ENCODE data around the gene IPO4.

The IPO4 gene

DNA sequence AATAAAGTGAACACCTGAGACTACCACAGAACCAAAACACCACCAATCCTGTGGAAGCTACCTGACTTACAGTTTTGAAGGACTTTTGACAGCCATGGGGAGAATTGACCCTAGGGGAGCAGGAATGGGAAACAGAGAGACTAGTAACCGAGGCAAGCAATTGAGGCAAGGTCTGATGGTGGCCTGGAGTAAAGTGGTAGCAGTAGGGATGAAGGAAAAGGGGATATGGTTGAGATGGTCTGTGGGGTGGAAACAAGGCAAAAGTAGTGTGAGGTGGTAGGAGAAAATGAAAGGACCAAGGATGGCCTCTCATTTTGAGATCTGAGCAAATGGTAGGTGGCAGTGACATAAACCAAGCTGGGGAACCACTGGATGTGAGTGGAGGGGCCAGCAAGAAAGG lies 31.8 kb downstream of the IPO4 start:
- TF ChIP-seq, protein P1, sequence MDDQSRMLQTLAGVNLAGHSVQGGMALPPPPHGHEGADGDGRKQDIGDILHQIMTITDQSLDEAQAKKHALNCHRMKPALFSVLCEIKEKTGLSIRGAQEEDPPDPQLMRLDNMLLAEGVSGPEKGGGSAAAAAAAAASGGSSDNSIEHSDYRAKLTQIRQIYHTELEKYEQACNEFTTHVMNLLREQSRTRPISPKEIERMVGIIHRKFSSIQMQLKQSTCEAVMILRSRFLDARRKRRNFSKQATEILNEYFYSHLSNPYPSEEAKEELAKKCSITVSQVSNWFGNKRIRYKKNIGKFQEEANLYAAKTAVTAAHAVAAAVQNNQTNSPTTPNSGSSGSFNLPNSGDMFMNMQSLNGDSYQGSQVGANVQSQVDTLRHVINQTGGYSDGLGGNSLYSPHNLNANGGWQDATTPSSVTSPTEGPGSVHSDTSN (CRISPR knock-in tag; IDR thresholded peaks at IDR 0.05) = no peak
- TF ChIP-seq ZNF843 (tag by site-specific recombination; IDR thresholded peaks at IDR 0.05) (no peak), ZBTB21 (tag by site-specific recombination; IDR thresholded peaks at IDR 0.05) (no peak)
- peaks cover 5% of the 10 kb centered on the region for H3K4me1 ChIP-seq (ENCODE audit: control insufficient read depth, insufficient read depth, low read length)
- no peak overlapping the region for H3K27ac ChIP-seq (ENCODE audit: extremely low read depth, low read depth, low read length)
- ChIA-PET CTCF (no interaction called here), POLR2A (interaction anchor here (1.7 to 2.9 kb wide), 2 partner anchors 11 to 43 kb away, joined by 4 to 8 read pairs; partner anchors contain the start of genes DCAF11, NRL and PSME2)
- H3K9me3 ChIP-seq (ENCODE audit: control insufficient read depth, insufficient read depth, low read depth, low read length) = no peaks in the 10 kb centered on the region
- peaks cover 50 to 70% of the 10 kb centered on the region in 2 experiments for H3K36me3 ChIP-seq (ENCODE audit: control insufficient read depth in 2 of 2, insufficient read depth in 1 of 2, low read length in 2 of 2)
- H3K4me3 ChIP-seq (ENCODE audit: low read depth, low read length) = no peak overlapping the region

DNA sequence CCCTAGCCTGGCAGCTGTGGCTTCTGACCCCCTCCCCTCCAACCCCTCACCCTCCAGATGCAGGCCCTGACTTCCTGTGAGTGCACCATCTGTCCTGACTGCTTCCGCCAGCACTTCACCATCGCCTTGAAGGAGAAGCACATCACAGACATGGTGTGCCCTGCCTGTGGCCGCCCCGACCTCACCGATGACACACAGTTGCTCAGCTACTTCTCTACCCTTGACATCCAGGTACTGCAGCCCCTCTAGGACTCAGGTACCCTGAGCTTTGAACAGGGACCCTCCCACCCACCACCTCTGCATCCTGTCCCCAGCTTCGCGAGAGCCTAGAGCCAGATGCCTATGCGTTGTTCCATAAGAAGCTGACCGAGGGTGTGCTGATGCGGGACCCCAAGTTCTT lies 33.5 kb downstream of the IPO4 start:
- CTCF ChIA-PET = interaction anchor here (1.7 kb wide), 1 partner anchor 97 kb away, joined by 9 read pairs; no protein-coding TSS in a partner anchor

DNA sequence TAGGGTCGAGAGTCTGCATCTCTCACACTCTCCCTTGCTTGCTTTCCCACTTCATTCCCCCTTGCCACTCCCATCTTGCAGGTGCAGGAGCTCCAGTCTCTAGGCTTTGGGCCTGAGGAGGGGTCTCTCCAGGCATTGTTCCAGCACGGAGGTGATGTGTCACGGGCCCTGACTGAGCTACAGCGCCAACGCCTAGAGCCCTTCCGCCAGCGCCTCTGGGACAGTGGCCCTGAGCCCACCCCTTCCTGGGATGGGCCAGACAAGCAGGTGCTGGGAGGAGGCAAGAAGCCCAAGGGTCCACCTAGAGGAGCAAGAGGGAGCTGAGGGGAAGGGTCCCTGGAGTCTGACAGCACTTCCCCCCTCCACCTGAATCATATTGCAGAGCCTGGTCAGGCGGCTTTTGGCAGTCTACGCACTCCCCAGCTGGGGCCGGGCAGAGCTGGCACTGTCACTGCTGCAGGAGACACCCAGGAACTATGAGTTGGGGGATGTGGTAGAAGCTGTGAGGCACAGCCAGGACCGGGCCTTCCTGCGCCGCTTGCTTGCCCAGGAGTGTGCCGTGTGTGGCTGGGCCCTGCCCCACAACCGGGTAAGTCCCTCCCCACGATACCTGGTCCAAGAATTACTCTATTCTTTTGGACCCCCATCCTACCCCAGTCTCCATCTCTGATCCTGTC lies 37.1 kb downstream of the IPO4 start:
- no peak overlapping the region for H3K27ac ChIP-seq (ENCODE audit: extremely low read depth, low read depth, low read length)
- no peaks in the 10 kb centered on the region for H3K9me3 ChIP-seq (ENCODE audit: control insufficient read depth, insufficient read depth, low read depth, low read length)
- ChIA-PET POLR2A (interaction anchor here (1.0 to 3.3 kb wide), 4 partner anchors 9 to 36 kb away, joined by 3 to 20 read pairs (median 3); partner anchors contain the start of genes EMC9 and IRF9), CTCF (interaction anchor here (1.3 kb wide), 1 partner anchor 9 kb away, joined by 10 read pairs; the partner anchor contains the start of gene IRF9)
- peaks cover 50 to 73% of the 10 kb centered on the region in 2 experiments for H3K36me3 ChIP-seq (ENCODE audit: control insufficient read depth in 2 of 2, insufficient read depth in 1 of 2, low read length in 2 of 2)
- H3K4me1 ChIP-seq (ENCODE audit: control insufficient read depth, insufficient read depth, low read length) = peaks cover 5% of the 10 kb centered on the region
- TF ChIP-seq ZNF302 (tag by site-specific recombination; IDR thresholded peaks at IDR 0.05; ENCODE audit: low read depth) = no peak
- TF ChIP-seq, protein P2, sequence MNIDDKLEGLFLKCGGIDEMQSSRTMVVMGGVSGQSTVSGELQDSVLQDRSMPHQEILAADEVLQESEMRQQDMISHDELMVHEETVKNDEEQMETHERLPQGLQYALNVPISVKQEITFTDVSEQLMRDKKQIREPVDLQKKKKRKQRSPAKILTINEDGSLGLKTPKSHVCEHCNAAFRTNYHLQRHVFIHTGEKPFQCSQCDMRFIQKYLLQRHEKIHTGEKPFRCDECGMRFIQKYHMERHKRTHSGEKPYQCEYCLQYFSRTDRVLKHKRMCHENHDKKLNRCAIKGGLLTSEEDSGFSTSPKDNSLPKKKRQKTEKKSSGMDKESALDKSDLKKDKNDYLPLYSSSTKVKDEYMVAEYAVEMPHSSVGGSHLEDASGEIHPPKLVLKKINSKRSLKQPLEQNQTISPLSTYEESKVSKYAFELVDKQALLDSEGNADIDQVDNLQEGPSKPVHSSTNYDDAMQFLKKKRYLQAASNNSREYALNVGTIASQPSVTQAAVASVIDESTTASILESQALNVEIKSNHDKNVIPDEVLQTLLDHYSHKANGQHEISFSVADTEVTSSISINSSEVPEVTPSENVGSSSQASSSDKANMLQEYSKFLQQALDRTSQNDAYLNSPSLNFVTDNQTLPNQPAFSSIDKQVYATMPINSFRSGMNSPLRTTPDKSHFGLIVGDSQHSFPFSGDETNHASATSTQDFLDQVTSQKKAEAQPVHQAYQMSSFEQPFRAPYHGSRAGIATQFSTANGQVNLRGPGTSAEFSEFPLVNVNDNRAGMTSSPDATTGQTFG (tag by site-specific recombination; IDR thresholded peaks at IDR 0.05; ENCODE audit: borderline replicate concordance) = no peak
- TF ChIP-seq BCL11A (tag by site-specific recombination; IDR thresholded peaks at IDR 0.05; ENCODE audit: low read depth) = no peak
- TF ChIP-seq PRDM1 (tag by site-specific recombination; IDR thresholded peaks at IDR 0.05) = no peak
- TF ChIP-seq HOXD13 (CRISPR knock-in tag; IDR thresholded peaks at IDR 0.05; ENCODE audit: borderline replicate concordance) = no peak
- TF ChIP-seq ZFP69B (tag by site-specific recombination; IDR thresholded peaks at IDR 0.05) = no peak
- TF ChIP-seq, protein P3, sequence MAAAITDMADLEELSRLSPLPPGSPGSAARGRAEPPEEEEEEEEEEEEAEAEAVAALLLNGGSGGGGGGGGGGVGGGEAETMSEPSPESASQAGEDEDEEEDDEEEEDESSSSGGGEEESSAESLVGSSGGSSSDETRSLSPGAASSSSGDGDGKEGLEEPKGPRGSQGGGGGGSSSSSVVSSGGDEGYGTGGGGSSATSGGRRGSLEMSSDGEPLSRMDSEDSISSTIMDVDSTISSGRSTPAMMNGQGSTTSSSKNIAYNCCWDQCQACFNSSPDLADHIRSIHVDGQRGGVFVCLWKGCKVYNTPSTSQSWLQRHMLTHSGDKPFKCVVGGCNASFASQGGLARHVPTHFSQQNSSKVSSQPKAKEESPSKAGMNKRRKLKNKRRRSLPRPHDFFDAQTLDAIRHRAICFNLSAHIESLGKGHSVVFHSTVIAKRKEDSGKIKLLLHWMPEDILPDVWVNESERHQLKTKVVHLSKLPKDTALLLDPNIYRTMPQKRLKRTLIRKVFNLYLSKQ (tag by site-specific recombination; IDR thresholded peaks at IDR 0.05; ENCODE audit: borderline replicate concordance) = no peak
- no peak for TF ChIP-seq ZNF155 (tag by site-specific recombination; IDR thresholded peaks at IDR 0.05)
- no peak for TF ChIP-seq ZBTB8A (tag by site-specific recombination; IDR thresholded peaks at IDR 0.05)
- H3K4me3 ChIP-seq (ENCODE audit: low read depth, low read length) = no peak overlapping the region

More for the DNA sequence above, 33.5 kb downstream of the IPO4 start:
- Histone ChIP-seq H3K36me3 (ENCODE audit: control insufficient read depth in 2 of 2, insufficient read depth in 1 of 2, low read length in 2 of 2) (peaks cover 50 to 80% of the 10 kb centered on the region in 2 experiments), H3K9me3 (ENCODE audit: control insufficient read depth, insufficient read depth, low read depth, low read length) (no peaks in the 10 kb centered on the region), H3K4me3 (ENCODE audit: low read depth, low read length) (no peak overlapping the region), H3K4me1 (ENCODE audit: control insufficient read depth, insufficient read depth, low read length) (no peaks in the 10 kb centered on the region), H3K27ac (ENCODE audit: extremely low read depth, low read depth, low read length) (no peak overlapping the region)
- TF ChIP-seq, protein P4, sequence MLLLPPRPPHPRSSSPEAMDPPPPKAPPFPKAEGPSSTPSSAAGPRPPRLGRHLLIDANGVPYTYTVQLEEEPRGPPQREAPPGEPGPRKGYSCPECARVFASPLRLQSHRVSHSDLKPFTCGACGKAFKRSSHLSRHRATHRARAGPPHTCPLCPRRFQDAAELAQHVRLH (tag by site-specific recombination; IDR thresholded peaks at IDR 0.05) = no peak
- TF ChIP-seq ZNF792 (tag by site-specific recombination; IDR thresholded peaks at IDR 0.05) (no peak), ZNF791 (tag by site-specific recombination; IDR thresholded peaks at IDR 0.05) (no peak), ZNF274 (IDR thresholded peaks at IDR 0.05; ENCODE audit: low read length) (no peak), ZNF274 (tag by site-specific recombination; IDR thresholded peaks at IDR 0.05; ENCODE audit: borderline replicate concordance) (no peak), BCL11A (tag by site-specific recombination; IDR thresholded peaks at IDR 0.05; ENCODE audit: low read depth) (no peak), ZNF621 (tag by site-specific recombination; IDR thresholded peaks at IDR 0.05) (no peak), ZNF548 (tag by site-specific recombination; IDR thresholded peaks at IDR 0.05) (no peak), ZNF48 (tag by site-specific recombination; IDR thresholded peaks at IDR 0.05) (no peak)
- TF ChIP-seq, protein P5, sequence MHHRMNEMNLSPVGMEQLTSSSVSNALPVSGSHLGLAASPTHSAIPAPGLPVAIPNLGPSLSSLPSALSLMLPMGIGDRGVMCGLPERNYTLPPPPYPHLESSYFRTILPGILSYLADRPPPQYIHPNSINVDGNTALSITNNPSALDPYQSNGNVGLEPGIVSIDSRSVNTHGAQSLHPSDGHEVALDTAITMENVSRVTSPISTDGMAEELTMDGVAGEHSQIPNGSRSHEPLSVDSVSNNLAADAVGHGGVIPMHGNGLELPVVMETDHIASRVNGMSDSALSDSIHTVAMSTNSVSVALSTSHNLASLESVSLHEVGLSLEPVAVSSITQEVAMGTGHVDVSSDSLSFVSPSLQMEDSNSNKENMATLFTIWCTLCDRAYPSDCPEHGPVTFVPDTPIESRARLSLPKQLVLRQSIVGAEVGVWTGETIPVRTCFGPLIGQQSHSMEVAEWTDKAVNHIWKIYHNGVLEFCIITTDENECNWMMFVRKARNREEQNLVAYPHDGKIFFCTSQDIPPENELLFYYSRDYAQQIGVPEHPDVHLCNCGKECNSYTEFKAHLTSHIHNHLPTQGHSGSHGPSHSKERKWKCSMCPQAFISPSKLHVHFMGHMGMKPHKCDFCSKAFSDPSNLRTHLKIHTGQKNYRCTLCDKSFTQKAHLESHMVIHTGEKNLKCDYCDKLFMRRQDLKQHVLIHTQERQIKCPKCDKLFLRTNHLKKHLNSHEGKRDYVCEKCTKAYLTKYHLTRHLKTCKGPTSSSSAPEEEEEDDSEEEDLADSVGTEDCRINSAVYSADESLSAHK (tag by site-specific recombination; IDR thresholded peaks at IDR 0.05) = no peak
- POLR2A ChIA-PET = interaction anchor here (1.2 to 2.9 kb wide), 4 partner anchors 9 to 40 kb away, joined by 3 to 8 read pairs (median 5); partner anchors contain the start of genes EMC9, PSME2 and TM9SF1
